ENCODE results near the gene BMP6. TPM values are rescaled to one million over a fixed set of nuclear protein-coding genes. Genes with fewer than 3 reads are reported as not detected.

The BMP6 gene
- total and polyA plus RNA-seq, 2 donors from 2014 or later = 5.0 to 10.0 TPM

- Histone ChIP-seq H3K4me1 (ENCODE audit: control insufficient read depth in 2 of 3, insufficient read depth in 2 of 3, low read depth in 1 of 3, low read length in 3 of 3) (peaks cover 0 to 5% (median 0%) of the 10 kb centered on the region in 3 donors), H3K9me3 (ENCODE audit: control insufficient read depth in 2 of 3, insufficient read depth in 1 of 3, low read length in 3 of 3) (peaks cover 0 to 4% (median 0%) of the 10 kb centered on the region in 3 donors), H3K27ac (ENCODE audit: low read depth in 2 of 2, low read length in 2 of 2) (no peak overlapping the region), H3K27me3 (ENCODE audit: control insufficient read depth, insufficient read depth, low read length) (peaks cover 8% of the 10 kb centered on the region), H3K36me3 (ENCODE audit: control insufficient read depth in 2 of 3, insufficient read depth in 3 of 3, low read length in 3 of 3) (no peaks in the 10 kb centered on the region), H3K4me3 (ENCODE audit: low read length in 3 of 3) (no peak overlapping the region), H3K9ac (ENCODE audit: low read length in 3 of 3) (no peak overlapping the region)
- TF ChIP-seq CTCF (IDR thresholded peaks at IDR 0.05; ENCODE audit: borderline replicate concordance, extremely low read depth, insufficient read depth) = no peak
- FAIRE-seq (no peak), DNase-seq (no peak)
- intact Hi-C loops (cut with DNase I) = no loop called here
These were observed 5.6 kb upstream of the BMP6 start for GRCh38 chr6:7720346-7720745.

- Histone ChIP-seq H3K27ac (ENCODE audit: low read depth in 2 of 2, low read length in 2 of 2) (no peak overlapping the region), H3K9ac (ENCODE audit: low read length in 3 of 3) (no peak overlapping the region), H3K27me3 (ENCODE audit: control insufficient read depth, insufficient read depth, low read length) (peaks cover 9% of the 10 kb centered on the region), H3K4me1 (ENCODE audit: control insufficient read depth in 2 of 3, insufficient read depth in 2 of 3, low read depth in 1 of 3, low read length in 3 of 3) (peaks cover 0 to 5% (median 4%) of the 10 kb centered on the region in 3 donors), H3K4me3 (ENCODE audit: low read length in 3 of 3) (no peak overlapping the region), H3K9me3 (ENCODE audit: control insufficient read depth in 2 of 3, insufficient read depth in 1 of 3, low read length in 3 of 3) (peaks cover 0 to 2% (median 0%) of the 10 kb centered on the region in 3 donors), H3K36me3 (ENCODE audit: control insufficient read depth in 2 of 3, insufficient read depth in 3 of 3, low read length in 3 of 3) (no peaks in the 10 kb centered on the region)
- no peak for DNase-seq
- no peak for TF ChIP-seq CTCF (IDR thresholded peaks at IDR 0.05; ENCODE audit: borderline replicate concordance, extremely low read depth, insufficient read depth)
- intact Hi-C loops (cut with DNase I) = no loop called here
- FAIRE-seq = no peak
These were observed 4.2 kb upstream of the BMP6 start for GRCh38 chr6:7721649-7722048.

- no peak overlapping the region for H3K4me3 ChIP-seq (ENCODE audit: low read length in 3 of 3)
- TF ChIP-seq CTCF (IDR thresholded peaks at IDR 0.05; ENCODE audit: borderline replicate concordance, extremely low read depth, insufficient read depth) = peak; percentile 66
- peaks cover 0 to 6% (median 5%) of the 10 kb centered on the region in 3 donors for H3K4me1 ChIP-seq (ENCODE audit: control insufficient read depth in 2 of 3, insufficient read depth in 2 of 3, low read depth in 1 of 3, low read length in 3 of 3)
- H3K9ac ChIP-seq (ENCODE audit: low read length in 3 of 3) = no peak overlapping the region
- intact Hi-C loops (cut with DNase I) = no loop called here
- no peaks in the 10 kb centered on the region for H3K9me3 ChIP-seq (ENCODE audit: control insufficient read depth in 2 of 3, insufficient read depth in 1 of 3, low read length in 3 of 3)
- H3K27me3 ChIP-seq (ENCODE audit: control insufficient read depth, insufficient read depth, low read length) = peaks cover 9% of the 10 kb centered on the region
- H3K36me3 ChIP-seq (ENCODE audit: control insufficient read depth in 2 of 3, insufficient read depth in 3 of 3, low read length in 3 of 3) = no peaks in the 10 kb centered on the region
- DNase-seq (peak; percentile 86 to 92 (median 90)), FAIRE-seq (no peak)
- no peak overlapping the region for H3K27ac ChIP-seq (ENCODE audit: low read depth in 2 of 2, low read length in 2 of 2)
These were observed 2.9 kb upstream of the BMP6 start for GRCh38 chr6:7723041-7723447.

- H3K27me3 ChIP-seq (ENCODE audit: control insufficient read depth, insufficient read depth, low read length) = peaks cover 11% of the 10 kb centered on the region
- H3K4me3 ChIP-seq (ENCODE audit: low read length in 3 of 3) = no peak overlapping the region
- no peaks in the 10 kb centered on the region for H3K9me3 ChIP-seq (ENCODE audit: control insufficient read depth in 2 of 3, insufficient read depth in 1 of 3, low read length in 3 of 3)
- no peak for TF ChIP-seq CTCF (IDR thresholded peaks at IDR 0.05; ENCODE audit: borderline replicate concordance, extremely low read depth, insufficient read depth)
- H3K27ac ChIP-seq (ENCODE audit: low read depth in 2 of 2, low read length in 2 of 2) = no peak overlapping the region
- no peaks in the 10 kb centered on the region for H3K36me3 ChIP-seq (ENCODE audit: control insufficient read depth in 2 of 3, insufficient read depth in 3 of 3, low read length in 3 of 3)
- H3K9ac ChIP-seq (ENCODE audit: low read length in 3 of 3) = no peak overlapping the region
- DNase-seq (no peak), FAIRE-seq (no peak)
- H3K4me1 ChIP-seq (ENCODE audit: control insufficient read depth in 2 of 3, insufficient read depth in 2 of 3, low read depth in 1 of 3, low read length in 3 of 3) = peaks cover 0 to 6% (median 5%) of the 10 kb centered on the region in 3 donors
- intact Hi-C loops (cut with DNase I) = no loop called here
These were observed 2.3 kb upstream of the BMP6 start for GRCh38 chr6:7723554-7723953.
